ENCODE results near the gene LASP1.

GRCh38 chr17:38942696-38943334 is 73.0 kb downstream of the LASP1 start:
- TF ChIP-seq CTCF (IDR thresholded peaks at IDR 0.05) (no peak), ZFX (IDR thresholded peaks at IDR 0.05; ENCODE audit: borderline replicate concordance) (no peak)
